ENCODE measurements around the gene SORCS2.

GRCh38 chr4:7313347-7313811, 121.0 kb downstream of the SORCS2 start:
- TF ChIP-seq GATA3 (IDR thresholded peaks at IDR 0.05; ENCODE audit: low read depth, low read length) = no peak
- TF ChIP-seq GATA2 (IDR thresholded peaks at IDR 0.05; ENCODE audit: low read depth, low read length) = no peak

All from SH-SY5Y (cell line).